PC-9 (cell line): ENCODE data around the gene RNF125.

ENCODE experiments used
- EZH2 ChIP-seq: fragments of 200-600 bp; sonication (generic); IDR thresholded peaks from 2 replicates; pipeline ENCODE4 v1.8.0; 2017; ENCODE audit warnings: antibody characterized with exemption, low read depth
- TF ChIP-seq, protein P1 (sequence below): fragments of 200-600 bp; sonication (generic); conservative IDR thresholded peaks from 2 replicates; pipeline ENCODE4 v1.6.1; 2017; ENCODE audit warnings: mixed run types, antibody characterized with exemption, mild to moderate bottlenecking, moderate library complexity

DNA sequence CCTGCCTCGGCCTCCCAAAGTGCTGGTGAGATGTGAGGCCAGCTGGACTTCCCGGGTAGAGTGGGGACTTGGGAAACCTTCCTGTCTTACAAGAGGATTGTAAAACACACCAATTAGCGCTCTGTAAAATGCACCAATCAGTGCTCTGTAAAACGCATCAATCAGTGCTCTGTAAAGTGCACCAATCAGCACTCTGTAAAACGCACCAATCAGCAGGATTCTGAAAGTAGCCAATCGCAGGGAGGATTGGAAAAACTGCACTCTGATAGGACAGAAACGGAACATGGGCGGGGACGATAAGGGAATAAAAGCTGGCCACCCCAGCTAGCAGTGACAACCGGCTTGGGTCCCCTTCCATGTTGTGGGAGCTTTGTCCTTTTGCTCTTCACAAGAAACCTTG, 19.0 kb downstream of the RNF125 start:
- TF ChIP-seq, protein P1, sequence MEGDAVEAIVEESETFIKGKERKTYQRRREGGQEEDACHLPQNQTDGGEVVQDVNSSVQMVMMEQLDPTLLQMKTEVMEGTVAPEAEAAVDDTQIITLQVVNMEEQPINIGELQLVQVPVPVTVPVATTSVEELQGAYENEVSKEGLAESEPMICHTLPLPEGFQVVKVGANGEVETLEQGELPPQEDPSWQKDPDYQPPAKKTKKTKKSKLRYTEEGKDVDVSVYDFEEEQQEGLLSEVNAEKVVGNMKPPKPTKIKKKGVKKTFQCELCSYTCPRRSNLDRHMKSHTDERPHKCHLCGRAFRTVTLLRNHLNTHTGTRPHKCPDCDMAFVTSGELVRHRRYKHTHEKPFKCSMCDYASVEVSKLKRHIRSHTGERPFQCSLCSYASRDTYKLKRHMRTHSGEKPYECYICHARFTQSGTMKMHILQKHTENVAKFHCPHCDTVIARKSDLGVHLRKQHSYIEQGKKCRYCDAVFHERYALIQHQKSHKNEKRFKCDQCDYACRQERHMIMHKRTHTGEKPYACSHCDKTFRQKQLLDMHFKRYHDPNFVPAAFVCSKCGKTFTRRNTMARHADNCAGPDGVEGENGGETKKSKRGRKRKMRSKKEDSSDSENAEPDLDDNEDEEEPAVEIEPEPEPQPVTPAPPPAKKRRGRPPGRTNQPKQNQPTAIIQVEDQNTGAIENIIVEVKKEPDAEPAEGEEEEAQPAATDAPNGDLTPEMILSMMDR: no peak
- TF ChIP-seq EZH2: no peak
